GM12874 (cell line): ENCODE data around the gene CUX1.

Experiments
- CTCF ChIP-seq: IDR thresholded peaks from 2 replicates; pipeline ENCODE4 v1.5.1; 2011; ENCODE audit warnings: low read depth, mild to moderate bottlenecking, control low read depth, low read length, moderate library complexity; ENCODE audit not compliant: insufficient read depth

Gene CUX1

GRCh38 chr7:101922631-101923601, 105.5 kb downstream of the CUX1 start:
- no peak for TF ChIP-seq CTCF

GRCh38 chr7:101923602-101923985, 106.2 kb downstream of the CUX1 start:
- no peak for TF ChIP-seq CTCF

GRCh38 chr7:101924171-101924570, 106.7 kb downstream of the CUX1 start:
- no peak for TF ChIP-seq CTCF

GRCh38 chr7:101926265-101926664, 108.8 kb downstream of the CUX1 start:
- no peak for TF ChIP-seq CTCF

- no peak for TF ChIP-seq CTCF
These were observed 110.0 kb downstream of the CUX1 start for GRCh38 chr7:101927389-101927788.

- no peak for TF ChIP-seq CTCF
These were observed 110.4 kb downstream of the CUX1 start for GRCh38 chr7:101927802-101928201.

- no peak for TF ChIP-seq CTCF
These were observed 111.8 kb downstream of the CUX1 start for GRCh38 chr7:101929256-101929655.
